ENCODE measurements around the gene CGB8.
"Not testable (repeated sequence)": the region's sequence is repeated elsewhere in the genome, so short reads cannot be mapped to it uniquely, and the experiment has no call there.

The CGB8 gene

GRCh38 chr19:49049011-49049410 is at the start of gene CGB8:
Gene CGB8 (minus strand): TSS chr19:49049111. CDS start chr19:49048739, 372 bp downstream.
- not testable (repeated sequence) for DNase-seq

GRCh38 chr19:49097453-49098288 is 48.8 kb upstream of the CGB8 start:
- peak; percentile 62 for DNase-seq

- DNase-seq, result no peak
Observed at GRCh38 chr19:49094505-49095482, 45.9 kb upstream of the CGB8 start.

- DNase-seq, result no peak
Observed at GRCh38 chr19:49092686-49093085, 43.8 kb upstream of the CGB8 start.

- no peak for DNase-seq
Observed at GRCh38 chr19:49091391-49092038, 42.6 kb upstream of the CGB8 start.

GRCh38 chr19:49086296-49086695 is 37.4 kb upstream of the CGB8 start:
- DNase-seq, result no peak

- no peak for DNase-seq
Observed at GRCh38 chr19:49085868-49086232, 36.9 kb upstream of the CGB8 start.

- peak; percentile 98 for DNase-seq
Observed at GRCh38 chr19:49085020-49085867, 36.3 kb upstream of the CGB8 start, which contains the start of gene SNRNP70. Gene SNRNP70 (plus strand): TSS chr19:49085451. CDS start chr19:49086415, 964 bp downstream.

GRCh38 chr19:49084206-49085019 is 35.5 kb upstream of the CGB8 start:
- no peak for DNase-seq

- no peak for DNase-seq
Observed at GRCh38 chr19:49081273-49081672, 32.4 kb upstream of the CGB8 start.

- DNase-seq, result no peak
Observed at GRCh38 chr19:49080392-49080791, 31.5 kb upstream of the CGB8 start.

GRCh38 chr19:49074869-49075268 is 26.0 kb upstream of the CGB8 start:
- DNase-seq, result peak; percentile 7

GRCh38 chr19:49073514-49074378 is 24.8 kb upstream of the CGB8 start:
- DNase-seq, result no peak

GRCh38 chr19:49071860-49072547 is 23.1 kb upstream of the CGB8 start:
- no peak for DNase-seq

GRCh38 chr19:49070416-49070815 is 21.5 kb upstream of the CGB8 start:
- no peak for DNase-seq

- no peak for DNase-seq
Observed at GRCh38 chr19:49069026-49069425, 20.1 kb upstream of the CGB8 start.

- DNase-seq, result no peak
Observed at GRCh38 chr19:49067554-49067953, 18.6 kb upstream of the CGB8 start.

GRCh38 chr19:49065905-49066512 is 17.1 kb upstream of the CGB8 start:
- DNase-seq, result no peak

Measured in NCI-H345 (cell line).